ENCODE measurements around the gene ERC2.
"Not testable (repeated sequence)": the region's sequence is repeated elsewhere in the genome, so short reads cannot be mapped to it uniquely, and the experiment has no call there.

The ERC2 gene

GRCh38 chr3:56066405-56066804 is 401.9 kb downstream of the ERC2 start:
- DNase-seq (ENCODE audit: low read depth, low spot score), result not testable (repeated sequence)

DNA sequence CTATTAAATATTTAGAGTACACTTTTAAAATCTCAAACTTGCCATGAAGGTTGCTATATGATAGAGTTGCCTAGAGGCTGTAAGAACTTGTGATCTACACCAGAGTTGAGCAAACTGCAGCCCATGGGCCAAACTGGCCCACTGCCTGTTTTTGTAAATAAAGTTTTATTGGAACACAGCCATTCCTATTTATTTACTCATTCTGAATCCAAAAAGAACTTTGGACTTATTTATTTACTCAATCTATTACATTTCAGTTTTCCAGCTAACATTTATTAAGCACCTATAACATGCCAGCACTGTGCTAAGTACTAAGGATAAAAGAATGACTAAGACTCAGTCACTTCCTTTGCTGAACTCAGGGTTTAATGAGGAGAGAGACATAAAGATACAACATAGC is 403.6 kb downstream of the ERC2 start:
- DNase-seq (ENCODE audit: low read depth, low spot score), result no peak

- no peak for DNase-seq (ENCODE audit: low read depth, low spot score)
Observed at GRCh38 chr3:56061279-56061626, 407.0 kb downstream of the ERC2 start.

- no peak for DNase-seq (ENCODE audit: low read depth, low spot score)
Observed at GRCh38 chr3:56060521-56061278, 407.6 kb downstream of the ERC2 start.

DNA sequence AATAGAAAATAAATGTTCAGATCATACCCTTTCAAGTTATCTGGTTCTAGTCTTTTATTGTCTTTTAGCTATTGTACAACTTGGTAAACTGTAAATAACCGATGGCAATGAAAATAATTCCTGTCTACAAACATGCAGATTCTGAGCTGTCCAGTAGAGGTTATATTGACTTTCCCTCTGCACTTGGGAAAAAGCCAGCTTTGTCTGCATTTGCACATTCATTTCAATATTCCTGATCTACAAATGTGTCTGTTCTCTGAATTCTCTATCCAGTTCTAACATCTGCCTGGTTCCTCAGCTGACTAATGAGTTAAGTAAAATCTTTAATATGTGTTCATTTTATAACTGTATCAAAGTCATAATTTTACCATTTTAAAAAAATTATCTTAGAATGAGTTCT is 408.5 kb downstream of the ERC2 start:
- no peak for DNase-seq (ENCODE audit: low read depth, low spot score)

DNA sequence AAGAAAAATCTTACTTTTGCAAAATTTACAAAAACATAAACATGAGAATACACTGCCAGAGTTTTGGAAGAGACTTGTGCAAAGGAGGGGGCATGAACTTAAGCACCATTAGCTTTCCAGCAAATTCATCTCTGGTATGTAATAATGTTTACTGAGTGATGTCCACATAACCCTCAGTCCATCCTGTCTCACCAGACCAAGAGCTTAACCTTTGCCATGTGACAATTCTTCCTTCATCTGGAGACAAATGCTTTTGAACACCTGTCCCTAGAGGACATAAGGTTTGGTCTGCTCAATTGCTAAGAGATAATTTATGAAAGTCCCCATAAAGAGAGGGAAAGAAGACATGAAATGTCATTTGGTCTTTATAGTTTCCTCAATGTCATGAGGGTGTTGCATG is 412.3 kb downstream of the ERC2 start:
- no peak for DNase-seq (ENCODE audit: low read depth, low spot score)

DNA sequence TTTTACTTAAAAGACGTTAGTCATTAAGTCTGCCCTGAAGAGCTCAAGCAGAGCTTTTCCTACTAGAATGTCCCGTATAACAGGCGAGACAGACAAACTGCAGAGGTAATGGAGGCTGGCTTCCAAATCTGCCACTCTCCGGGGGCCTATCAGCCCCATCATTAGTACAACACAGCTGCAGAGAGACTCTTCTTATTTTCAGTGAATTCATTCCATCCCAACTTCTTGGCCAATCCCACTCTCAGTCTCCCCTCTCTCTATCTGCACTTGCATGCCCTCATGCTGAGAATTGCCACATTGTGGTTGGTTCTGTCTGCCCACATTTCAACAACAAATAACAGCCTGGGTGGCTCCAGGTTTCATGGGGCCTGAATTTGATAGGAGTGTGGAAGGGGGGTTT is 412.7 kb downstream of the ERC2 start:
- DNase-seq (ENCODE audit: low read depth, low spot score), result no peak

GRCh38 chr3:56054844-56055243 is 413.4 kb downstream of the ERC2 start:
- DNase-seq (ENCODE audit: low read depth, low spot score), result no peak

DNA sequence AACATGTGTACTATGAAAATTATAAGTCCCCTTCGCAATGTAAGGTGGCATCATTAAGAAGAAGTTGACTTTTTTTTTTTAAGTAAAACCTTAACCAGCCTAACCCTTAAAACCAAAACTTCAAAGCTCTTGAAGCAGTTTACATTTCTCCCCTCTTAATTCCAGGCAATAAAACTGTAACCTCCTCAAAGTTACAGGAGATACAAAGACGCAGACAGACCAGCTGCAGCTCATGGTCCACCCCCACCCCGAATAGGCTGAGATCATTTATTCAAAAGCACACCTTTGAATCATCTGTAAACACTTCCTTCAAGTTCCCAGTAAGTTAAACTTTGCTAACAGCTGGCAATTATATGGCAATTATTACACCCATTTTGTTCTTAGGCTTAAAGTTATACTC is 414.5 kb downstream of the ERC2 start:
- no peak for DNase-seq (ENCODE audit: low read depth, low spot score)

DNA sequence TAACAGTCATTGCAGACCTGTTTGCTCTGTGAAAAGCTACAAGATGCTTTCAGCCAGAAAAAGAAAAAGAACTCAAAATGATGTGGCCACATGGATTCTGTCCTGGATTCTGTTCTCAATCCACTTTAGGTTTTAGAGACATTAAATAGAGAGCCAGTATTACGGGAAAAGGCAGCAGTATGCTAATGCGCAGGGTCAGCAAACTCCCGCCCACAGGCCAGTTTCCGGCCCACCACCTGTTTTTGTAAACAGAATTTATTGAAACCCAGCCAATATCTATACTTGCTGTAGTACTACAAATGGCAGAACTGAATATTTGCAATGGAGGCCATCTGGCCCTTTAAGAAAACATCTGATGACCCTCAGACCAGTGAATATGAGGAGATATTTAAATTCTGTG is 416.1 kb downstream of the ERC2 start:
- no peak for DNase-seq (ENCODE audit: low read depth, low spot score)

DNA sequence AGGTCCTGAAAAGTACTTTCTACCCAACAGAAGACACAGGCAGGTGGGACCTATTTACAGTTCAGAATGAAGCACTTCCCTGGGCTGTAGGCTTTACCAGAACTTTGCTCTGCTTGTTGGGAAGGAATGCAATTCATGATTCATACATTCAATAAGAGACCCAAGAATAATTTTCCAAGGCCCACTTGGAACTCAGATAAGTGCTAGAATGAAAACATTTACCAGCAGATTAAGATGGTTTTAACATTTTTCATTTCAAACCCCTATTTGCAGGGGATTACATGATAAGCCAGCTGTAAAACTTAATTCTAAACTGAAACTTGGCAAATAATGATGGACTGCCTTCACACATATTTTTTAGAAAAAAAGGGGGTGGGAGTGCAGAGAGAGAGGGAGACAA is 417.2 kb downstream of the ERC2 start:
- DNase-seq (ENCODE audit: low read depth, low spot score), result no peak

DNA sequence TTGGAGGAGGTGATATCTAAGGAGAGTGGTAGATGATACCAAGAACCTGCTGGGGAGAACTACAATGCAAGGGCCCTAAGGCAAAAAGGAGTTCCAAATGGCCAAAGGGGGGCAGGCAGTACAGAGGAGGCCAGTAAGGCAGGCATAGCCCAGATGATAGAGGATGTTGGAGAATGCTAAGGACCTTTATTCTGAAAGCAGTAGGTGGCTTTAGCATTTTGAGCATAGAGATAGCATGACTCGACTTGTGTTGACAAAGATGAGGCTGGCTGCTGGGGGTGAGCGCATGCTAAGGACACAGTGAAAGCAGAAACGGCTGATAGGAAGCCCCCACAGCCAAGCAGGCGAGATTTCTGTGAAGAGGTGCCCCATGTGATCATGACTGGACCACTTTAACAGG is 419.3 kb downstream of the ERC2 start:
- DNase-seq (ENCODE audit: low read depth, low spot score), result no peak

DNA sequence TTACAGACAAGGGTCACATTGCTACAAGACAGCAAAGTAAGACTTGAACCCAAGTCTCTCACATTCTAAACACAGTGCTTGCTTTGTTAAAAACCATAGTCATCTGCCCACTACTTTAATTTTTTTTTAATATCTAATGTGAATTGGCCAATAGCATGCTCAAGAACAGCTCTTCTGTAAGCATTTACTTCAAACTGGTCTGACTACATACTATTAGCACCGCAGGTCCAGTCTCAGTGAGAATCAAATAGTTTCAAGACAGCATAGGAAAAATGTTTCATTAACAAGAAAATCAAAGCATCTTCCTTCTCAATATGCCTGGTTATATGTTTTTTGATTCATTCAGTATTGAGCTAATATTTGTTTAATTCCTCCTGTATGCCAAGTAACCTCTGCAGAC is 419.9 kb downstream of the ERC2 start:
- no peak for DNase-seq (ENCODE audit: low read depth, low spot score)

- DNase-seq (ENCODE audit: low read depth, low spot score), result no peak
Observed at GRCh38 chr3:56042326-56042951, 425.8 kb downstream of the ERC2 start.

DNA sequence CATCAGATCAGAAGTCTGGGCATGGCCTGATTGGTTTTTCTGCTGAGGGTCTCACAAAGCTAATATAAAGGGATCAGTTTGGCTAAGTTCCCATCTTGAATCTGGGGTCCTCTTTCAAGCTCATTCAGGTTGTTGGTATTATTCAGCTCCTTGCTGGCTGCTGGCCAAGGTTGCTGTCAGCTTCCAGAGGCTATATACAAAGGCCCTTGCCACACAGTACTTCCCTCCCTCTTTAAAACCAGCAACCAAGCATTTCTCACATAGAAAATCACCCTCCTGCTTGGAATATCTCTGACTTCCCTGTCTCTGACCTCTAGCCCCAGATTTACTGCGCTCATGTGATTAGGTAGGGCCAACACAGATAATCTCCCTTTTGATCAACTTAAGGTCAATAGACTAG is 442.9 kb downstream of the ERC2 start:
- no peak for DNase-seq (ENCODE audit: low read depth, low spot score)

- DNase-seq (ENCODE audit: low read depth, low spot score), result no peak
Observed at GRCh38 chr3:56023546-56023945, 444.7 kb downstream of the ERC2 start.

DNA sequence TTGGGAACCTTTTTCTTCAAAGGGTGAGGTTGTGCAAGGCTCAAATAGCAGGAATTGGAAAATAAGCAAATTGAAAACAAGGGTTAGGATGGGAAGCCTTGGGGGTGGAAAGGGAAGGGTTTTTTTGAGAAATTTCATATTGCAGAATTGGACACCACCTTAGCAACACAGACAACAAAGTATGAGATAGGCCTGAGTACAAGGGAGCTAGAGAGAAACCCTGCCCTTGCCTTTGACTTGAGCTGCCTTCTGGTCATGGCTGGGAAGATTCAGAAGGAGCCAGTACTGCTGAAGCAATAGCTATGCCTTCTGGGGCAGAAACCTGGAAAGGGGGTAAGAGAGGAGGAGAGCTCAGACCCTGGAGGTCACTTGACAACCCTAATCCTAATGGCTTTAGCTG is 445.6 kb downstream of the ERC2 start:
- no peak for DNase-seq (ENCODE audit: low read depth, low spot score)

DNA sequence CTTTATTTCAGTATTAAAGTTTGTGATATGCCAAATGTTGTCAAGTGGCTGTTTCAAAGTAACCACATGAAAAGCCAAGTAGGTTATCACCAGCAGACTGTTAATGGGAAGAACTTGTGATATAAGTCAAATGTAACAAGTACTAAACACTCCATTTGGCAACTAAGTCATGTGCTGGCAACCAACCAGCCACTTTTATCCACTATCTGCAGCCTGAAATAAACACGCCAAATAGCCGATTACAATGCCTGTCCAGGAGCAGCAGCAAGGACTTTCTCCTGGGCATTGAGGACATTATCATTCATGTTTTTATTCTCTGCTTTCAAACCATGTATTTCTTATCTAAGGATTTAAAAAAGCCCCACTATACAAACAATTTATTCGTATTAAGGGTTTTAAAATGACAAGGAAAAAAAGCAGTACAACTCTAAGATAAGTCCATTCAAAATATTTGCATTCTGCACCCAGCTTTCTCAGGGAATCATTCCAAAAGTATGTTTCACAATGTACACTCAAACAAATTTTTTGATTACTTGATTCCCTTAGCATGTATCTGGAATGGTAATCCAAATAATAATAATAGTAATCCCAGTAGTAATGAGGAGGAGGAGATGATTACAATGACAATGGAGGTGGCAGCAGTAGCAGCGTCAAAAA is 448.6 kb downstream of the ERC2 start:
- no peak for DNase-seq (ENCODE audit: low read depth, low spot score)

GRCh38 chr3:56015374-56015773 is 452.9 kb downstream of the ERC2 start:
- not testable (repeated sequence) for DNase-seq (ENCODE audit: low read depth, low spot score)

GRCh38 chr3:56012721-56013120 is 455.5 kb downstream of the ERC2 start:
- no peak for DNase-seq (ENCODE audit: low read depth, low spot score)

DNA sequence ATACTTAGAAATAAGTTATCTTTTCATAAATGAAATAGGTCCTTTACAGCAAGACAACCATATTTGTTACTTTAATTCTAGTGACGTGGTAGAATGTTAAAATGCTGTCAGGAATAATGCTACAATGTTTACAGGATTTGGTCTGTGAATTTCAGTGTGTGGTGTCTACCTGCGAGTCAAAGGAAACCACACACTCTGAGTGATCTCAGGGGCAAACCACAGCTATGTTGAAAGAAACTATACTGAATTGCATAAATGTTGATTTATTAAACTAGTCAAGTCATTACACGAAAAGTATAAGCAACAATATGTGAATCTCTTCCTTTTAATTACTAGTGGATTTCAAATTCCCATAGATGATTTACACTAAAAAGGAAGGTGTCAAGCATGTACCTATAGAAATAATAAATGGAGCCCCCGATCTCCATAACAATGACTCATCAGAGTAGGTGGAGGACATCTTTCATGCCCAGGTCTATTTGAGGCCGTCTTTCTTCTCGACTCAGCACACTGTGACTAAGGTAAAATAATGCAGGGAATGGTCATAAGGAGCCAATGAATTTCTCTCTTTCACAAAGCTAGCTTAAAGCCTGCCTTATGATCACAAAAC is 463.0 kb downstream of the ERC2 start:
- DNase-seq (ENCODE audit: low read depth, low spot score), result no peak

GRCh38 chr3:56003129-56003528 is 465.1 kb downstream of the ERC2 start:
- no peak for DNase-seq (ENCODE audit: low read depth, low spot score)

- DNase-seq (ENCODE audit: low read depth, low spot score), result no peak
Observed at GRCh38 chr3:56001991-56002390, 466.3 kb downstream of the ERC2 start.
